ENCODE data around the gene SLC30A3. TPM values are rescaled to one million over a fixed set of nuclear protein-coding genes. Genes with fewer than 3 reads are reported as not detected.
"Not testable (repeated sequence)": the region's sequence is repeated elsewhere in the genome, so short reads cannot be mapped to it uniquely, and the experiment has no call there.

SLC30A3 gene, protein sequence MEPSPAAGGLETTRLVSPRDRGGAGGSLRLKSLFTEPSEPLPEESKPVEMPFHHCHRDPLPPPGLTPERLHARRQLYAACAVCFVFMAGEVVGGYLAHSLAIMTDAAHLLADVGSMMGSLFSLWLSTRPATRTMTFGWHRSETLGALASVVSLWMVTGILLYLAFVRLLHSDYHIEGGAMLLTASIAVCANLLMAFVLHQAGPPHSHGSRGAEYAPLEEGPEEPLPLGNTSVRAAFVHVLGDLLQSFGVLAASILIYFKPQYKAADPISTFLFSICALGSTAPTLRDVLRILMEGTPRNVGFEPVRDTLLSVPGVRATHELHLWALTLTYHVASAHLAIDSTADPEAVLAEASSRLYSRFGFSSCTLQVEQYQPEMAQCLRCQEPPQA
- polyA plus RNA-seq (2012; ENCODE audit: insufficient read depth, insufficient read length), result 15.5 TPM

DNA sequence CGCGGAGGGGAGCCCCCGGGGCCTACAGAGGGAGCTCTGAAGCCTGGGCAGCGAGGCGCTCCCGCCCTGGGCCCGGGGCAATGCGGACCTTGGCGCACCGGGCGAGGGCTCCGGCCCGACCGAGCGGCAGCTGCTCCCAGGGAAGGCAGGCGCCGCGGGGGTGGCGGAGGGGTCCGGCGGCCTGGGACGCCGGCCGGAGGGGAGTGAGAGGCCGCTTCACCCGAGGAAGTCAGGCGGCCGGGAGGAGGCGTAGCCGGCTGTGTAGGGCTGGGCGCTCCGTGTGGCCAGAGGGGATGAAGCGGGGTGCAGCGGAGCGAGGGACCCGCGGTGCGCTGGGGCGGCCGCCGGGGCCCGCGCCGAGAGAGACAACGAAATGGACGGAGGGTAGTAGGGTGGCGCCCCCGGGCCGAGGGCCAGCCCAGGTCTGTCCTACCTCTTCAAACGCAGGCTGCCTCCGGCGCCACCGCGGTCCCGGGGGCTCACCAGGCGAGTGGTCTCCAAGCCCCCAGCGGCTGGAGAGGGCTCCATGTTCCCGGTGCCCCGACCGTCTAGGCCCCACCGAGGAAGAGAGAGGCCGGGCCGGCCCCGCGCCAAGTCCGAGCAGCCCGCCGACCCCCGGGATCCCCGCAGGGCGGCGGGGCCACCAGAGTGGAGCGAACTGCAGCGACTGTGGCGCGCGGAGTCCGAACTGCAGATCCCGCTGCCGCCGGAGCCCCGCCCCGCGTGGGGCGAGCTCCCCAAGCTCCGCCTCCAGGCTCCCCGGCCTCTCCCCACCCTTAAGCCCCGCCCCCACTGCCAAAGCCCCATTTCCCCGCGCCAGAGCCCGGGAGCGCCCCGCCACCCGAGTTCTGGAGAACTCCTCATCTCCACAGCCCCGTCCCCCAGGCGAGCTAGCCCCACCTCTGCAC lies at the start of gene SLC30A3:
Gene SLC30A3 (minus strand): TSS at position 669 of the 908 bp plus-strand sequence. CDS start 141 bp downstream, at position 528.
- peak; percentile 38 for DNase-seq (ENCODE audit: low read depth, low spot score)

DNA sequence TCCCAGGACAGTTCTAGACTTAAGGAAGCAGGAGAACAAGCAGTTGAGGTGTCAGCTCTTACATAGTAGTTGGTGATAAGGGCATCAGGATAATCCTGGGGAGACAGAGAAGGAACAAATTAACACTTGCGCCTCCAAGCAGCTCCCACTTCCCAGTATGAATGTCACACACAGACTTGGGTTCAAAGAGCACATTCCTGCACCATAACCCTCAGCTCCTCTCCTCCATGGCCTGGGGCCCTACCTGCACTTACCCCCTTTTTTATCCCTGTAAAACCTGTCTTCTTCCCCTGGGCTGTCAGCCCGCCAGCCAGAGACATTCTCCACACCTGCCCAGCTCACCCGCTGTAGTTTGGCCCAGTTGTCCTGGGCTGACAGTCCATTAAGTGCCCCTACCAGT lies 49.3 kb upstream of the SLC30A3 start:
- no peak overlapping the region for H3K4me3 ChIP-seq (ENCODE audit: low read length)
- DNase-seq (ENCODE audit: low read depth, low spot score), result no peak

More for the DNA sequence above, at the start of gene SLC30A3:
- H3K4me3 ChIP-seq (ENCODE audit: low read length), result peak within 1 kb of the TSS; percentile 57

DNA sequence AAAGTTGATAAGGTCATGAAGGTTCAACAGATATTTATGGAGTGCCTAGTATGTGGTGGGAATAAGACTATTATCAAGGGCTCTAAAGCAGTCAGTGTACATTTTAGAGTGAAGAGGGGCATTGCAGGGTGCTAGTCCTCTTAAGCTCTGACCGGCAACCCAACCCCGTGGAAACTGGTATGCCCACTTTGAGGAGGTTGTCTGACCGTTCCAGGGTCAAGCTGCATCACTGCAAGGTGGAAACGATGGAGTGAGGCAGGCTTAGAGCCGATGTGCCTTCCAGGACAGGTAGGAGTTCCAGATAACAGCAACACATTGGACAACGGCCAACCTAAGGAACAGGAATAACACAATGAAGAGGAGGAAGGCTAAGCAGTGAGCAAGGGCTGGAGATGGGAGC lies 46.8 kb upstream of the SLC30A3 start:
- DNase-seq (ENCODE audit: low read depth, low spot score), result no peak
- H3K4me3 ChIP-seq (ENCODE audit: low read length), result no peak overlapping the region

DNA sequence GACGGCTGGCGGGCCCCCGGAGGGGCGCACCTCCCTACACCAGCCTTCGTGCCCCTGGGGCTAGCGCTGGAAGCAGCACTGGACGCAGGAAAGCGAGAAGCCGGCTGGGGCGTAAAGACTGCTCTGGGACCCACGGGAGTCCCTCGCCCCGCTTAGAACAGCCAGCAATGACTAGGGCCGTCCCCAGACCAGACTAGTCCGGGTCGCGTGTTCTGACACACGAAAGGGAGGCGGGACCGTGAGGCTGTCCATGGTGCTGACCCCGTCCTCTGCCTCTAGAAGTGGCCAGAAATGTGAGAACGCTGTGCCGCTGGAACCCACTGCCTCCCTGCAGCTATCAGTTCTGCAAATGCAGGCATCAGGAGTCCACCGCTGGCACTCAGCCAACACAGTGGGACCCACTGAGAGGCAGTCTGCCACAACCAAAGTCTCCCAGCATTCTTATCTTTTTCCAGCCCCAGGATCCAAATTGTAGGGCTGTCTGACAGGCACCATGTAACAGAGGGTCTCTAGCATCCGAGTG lies 45.6 kb upstream of the SLC30A3 start, which contains the start of gene UCN:
Gene UCN (minus strand): TSS at position 87 of the 523 bp plus-strand sequence. CDS start 550 bp downstream, outside the sequence.
- no peak for DNase-seq (ENCODE audit: low read depth, low spot score)
- no peak within 1 kb of the TSS for H3K4me3 ChIP-seq (ENCODE audit: low read length)

DNA sequence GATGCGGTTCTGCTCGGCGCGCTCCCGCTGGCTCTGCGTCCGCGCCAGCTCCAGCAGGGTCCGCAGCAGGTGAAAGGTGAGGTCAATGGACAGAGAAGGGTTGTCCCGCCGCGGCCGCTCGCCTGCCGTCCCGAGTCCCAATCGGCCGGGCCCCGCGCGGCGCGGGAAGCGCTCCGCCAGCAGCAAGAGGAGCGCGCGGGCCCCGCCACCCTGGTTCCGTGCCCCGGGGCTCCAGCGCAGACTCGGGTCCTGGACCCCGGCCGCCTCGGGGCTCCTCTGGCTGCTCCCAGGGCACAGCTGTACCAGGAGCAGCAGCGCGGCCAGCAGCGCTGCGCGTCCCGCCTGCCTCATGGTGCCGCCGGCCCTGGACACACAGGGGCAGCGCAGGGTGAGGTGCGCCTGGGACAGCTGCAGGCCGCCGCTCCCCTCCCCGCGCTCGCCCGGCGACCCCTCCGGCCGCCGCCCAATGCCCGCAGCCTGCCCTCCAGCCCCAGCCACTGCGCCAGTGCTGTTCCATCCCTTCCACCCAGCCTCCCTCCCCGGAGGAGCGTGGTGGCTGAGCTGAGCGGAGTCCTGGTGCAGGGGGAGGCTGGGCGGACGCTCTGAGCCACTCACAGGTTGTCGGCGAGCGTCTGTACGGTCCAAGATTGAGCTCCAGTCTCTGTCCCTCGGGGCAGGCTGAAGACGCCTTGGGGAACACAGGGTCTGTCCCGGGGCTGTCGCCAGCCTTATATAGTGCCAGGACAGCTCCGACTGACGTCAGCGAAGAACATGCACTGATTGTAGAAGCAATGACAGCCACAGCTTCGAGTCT lies 44.9 kb upstream of the SLC30A3 start:
- no peak for DNase-seq (ENCODE audit: low read depth, low spot score)
- no peak overlapping the region for H3K4me3 ChIP-seq (ENCODE audit: low read length)

DNA sequence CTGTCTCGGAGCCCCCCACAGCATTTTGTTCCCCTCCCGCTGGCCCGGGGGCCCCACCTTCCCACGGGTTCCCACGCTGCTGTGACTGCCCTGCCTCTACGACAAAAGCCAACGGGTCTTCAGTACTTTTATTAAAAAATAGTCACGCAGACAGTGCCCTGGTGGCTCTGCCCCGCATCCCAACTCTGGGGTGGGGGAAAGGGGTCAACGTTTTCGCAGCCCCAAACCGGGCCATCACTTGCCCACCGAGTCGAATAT lies 44.4 kb upstream of the SLC30A3 start:
- no peak overlapping the region for H3K4me3 ChIP-seq (ENCODE audit: low read length)
- no peak for DNase-seq (ENCODE audit: low read depth, low spot score)

DNA sequence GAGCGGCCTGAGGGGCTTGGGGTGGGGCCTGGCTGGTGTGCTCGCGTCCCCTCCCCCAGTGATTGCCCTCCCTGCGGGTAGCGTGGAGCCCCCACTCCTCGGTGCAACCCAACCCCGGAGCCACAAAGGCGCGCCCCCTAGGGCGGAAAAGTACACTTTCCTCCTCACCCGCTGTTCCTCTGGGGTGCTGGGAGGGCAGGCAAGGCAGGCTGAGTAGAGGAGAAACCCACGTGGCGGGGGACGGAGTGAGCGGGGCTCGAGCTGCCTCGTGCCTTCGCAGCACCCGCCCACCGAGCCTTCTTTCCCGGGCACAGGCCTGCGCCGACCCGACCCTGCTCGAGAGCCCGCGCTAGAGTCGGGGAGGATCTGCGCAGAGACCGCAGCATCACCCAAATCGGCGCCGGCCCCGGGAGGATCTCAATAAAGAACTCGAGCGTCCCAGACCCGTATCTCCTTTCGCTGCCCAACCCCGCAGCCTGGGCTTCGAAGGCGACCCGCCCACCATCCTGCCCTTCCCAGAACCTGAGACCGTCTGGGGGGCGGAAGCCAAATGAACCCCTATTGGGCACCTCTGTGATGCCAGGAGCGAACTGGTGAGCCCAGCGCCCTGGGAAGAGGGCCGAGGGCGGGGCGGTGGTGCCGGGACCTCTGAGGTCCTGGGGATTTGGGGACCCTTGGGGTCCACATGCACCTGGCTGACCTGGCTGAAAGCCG lies 43.9 kb upstream of the SLC30A3 start:
- DNase-seq (ENCODE audit: low read depth, low spot score), result no peak
- no peak overlapping the region for H3K4me3 ChIP-seq (ENCODE audit: low read length)

DNA sequence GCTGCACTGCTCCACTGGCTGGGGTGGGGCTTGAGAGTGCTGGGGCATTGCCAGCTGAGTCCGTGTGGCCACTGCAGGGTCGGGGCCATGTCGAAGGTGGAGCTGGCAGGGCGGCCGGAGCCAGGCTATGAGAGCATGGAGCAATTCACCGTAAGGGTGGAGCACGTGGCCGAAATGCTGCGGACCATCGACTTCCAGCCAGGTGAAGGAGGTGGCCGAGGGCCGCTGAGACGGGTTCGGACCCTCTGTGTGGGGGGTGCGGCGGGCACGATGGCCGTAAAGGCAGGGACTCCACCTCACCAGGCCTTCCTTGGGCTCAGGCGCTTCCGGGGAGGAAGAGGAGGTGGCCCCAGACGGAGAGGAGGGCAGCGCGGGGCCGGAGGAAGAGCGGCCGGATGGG lies 43.3 kb upstream of the SLC30A3 start:
- no peak for DNase-seq (ENCODE audit: low read depth, low spot score)
- no peak overlapping the region for H3K4me3 ChIP-seq (ENCODE audit: low read length)

DNA sequence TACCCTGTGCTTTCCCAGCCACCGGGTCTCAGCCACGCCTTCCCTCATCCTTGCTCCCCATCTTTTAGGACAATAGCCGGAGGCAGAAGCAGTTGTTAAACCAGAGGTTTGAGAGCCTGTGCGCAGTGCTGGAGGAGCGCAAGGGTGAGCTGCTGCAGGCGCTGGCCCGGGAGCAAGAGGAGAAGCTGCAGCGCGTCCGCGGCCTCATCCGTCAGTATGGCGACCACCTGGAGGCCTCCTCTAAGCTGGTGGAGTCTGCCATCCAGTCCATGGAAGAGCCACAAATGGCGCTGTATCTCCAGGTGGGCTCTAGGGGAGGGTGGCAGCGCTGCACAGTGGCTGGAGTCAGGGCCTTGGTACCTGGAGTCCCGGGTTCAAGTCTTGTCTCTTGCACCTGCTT lies 42.7 kb upstream of the SLC30A3 start:
- DNase-seq (ENCODE audit: low read depth, low spot score), result no peak

DNA sequence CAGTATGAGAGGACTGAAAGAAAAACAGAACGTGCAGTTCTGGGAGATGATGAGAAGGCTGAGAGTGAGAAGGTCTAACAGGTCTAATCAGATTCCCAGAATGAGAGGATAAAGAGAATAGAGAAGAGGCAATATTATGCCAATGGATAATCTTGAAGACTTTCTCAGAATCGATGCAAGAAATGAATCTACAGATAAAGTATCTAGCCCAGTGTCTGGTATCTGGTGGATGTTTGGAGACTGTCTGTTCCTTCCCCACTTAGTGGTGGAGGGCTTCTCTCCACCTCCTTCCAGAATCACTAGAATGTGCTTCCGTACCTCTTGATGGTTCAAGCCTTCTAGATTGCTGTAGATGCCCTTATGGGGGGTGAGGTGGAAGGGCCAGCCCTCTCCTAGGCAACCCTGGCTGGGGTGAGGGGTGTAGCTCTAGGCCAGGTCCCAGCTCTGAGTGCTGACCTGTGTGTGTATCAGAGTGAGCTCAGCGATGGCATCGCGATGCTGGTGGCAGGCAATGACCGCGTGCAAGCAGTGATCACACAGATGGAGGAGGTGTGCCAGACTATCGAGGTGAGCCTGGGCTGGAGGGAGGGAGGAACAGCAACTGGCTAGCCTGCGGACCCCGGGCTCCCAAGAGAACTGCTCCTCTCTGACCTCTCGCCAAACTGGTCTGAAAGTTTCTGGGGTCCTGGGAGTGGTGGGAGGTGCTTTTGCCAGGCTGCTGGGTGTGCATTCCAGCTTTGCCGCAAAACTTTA lies 41.8 kb upstream of the SLC30A3 start:
- no peak for DNase-seq (ENCODE audit: low read depth, low spot score)

More for the DNA sequence above, 42.7 kb upstream of the SLC30A3 start:
- no peak overlapping the region for H3K4me3 ChIP-seq (ENCODE audit: low read length)

DNA sequence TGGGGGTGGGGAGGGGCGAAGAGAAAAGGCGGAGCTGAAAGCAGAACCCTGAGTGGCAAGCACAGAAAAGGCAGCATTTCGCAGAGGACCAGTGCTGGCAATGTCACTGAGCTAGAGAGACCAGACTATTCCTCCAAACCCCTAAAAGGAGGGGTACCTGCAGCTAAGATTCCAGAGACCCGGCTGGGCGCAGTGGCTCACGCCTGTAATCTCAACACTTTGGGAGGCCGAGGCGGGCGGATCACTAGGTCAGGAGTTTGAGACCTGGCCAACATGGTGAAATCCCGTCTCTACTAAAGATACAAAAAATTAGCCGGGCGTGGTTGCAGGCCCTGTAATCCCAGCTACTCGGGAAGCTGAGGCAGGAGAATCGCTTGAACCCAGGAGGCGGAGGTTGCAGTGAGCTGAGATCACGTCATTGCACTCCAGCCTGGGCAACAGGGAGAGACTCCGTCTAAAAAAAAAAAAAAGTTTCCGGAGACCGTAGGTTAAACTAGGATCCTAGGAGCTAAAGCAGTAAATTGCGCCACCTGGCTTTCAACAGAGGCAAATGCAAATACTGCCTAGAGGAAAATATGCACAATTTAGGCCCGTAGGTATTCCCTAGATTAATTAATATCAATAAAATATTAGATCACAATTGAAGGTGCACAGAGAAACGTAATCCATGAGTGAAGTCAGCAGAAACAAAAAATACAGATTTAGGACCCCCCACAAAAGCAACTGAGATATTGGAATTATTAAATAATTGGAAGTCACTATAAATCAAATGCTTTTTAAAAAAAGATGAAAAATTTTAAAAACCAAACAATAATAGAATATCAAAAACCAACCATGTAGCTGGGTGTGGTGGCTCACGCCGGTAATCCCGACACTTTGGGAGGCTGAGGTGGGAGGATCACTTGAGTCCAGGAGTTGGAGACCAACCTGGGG lies 40.5 kb upstream of the SLC30A3 start:
- peak overlapping the region; percentile 32 for H3K4me3 ChIP-seq (ENCODE audit: low read length)
- peak; percentile 69 for DNase-seq (ENCODE audit: low read depth, low spot score)

More for the DNA sequence above, 41.8 kb upstream of the SLC30A3 start:
- no peak overlapping the region for H3K4me3 ChIP-seq (ENCODE audit: low read length)

DNA sequence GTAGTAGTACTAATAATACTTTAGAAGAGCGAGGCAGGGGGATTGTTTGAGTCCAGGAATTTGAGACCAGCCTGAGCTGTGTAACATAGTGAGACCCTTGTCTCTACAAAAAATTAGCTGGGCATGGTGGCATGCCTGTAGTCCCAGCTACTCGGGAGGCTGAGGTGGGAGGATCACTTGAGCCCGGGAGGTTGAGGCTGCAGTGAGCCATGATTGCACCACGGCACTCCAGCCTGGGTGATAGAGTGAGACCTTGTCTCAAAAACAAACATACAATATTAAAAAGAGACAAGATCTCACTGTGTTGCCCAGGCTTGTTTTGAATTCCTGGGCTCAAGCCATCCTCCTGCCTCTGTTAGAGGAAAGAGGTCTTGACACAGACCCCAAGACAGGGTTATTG lies 37.8 kb upstream of the SLC30A3 start:
- not testable (repeated sequence) for H3K4me3 ChIP-seq (ENCODE audit: low read length); DNase-seq (ENCODE audit: low read depth, low spot score)

DNA sequence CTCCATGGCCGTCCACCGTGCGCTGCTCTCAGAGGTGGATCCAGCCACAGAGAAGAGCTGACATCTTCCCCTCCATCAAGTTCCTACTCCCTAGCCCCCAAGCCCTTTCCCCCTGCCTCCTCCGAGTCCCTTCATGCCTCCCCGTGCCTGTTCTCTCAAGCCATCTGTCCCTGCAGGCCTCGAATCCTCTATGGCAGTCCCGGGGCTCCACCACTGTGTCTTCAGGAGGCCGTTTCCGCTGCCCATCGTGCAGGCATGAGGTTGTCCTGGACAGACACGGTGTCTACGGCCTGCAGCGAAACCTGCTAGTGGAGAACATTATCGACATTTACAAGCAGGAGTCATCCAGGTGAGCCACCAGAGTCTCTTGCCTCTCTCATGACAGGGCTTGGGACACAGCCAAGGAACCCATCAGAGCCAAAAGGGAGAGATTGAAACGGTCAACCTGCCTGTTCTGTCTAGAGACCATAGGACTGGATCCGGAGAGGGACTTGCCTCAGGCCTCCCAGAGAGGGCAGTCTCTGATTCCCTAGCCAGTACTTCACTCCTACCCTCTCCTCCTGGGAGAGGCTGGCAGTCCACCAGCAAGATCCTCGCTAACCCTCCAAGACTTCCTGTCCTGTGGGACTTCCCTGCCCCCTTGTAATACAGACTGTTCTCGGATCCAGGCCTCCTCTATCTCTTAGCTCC lies 35.7 kb upstream of the SLC30A3 start:
- H3K4me3 ChIP-seq (ENCODE audit: low read length), result no peak overlapping the region
- DNase-seq (ENCODE audit: low read depth, low spot score), result no peak

DNA sequence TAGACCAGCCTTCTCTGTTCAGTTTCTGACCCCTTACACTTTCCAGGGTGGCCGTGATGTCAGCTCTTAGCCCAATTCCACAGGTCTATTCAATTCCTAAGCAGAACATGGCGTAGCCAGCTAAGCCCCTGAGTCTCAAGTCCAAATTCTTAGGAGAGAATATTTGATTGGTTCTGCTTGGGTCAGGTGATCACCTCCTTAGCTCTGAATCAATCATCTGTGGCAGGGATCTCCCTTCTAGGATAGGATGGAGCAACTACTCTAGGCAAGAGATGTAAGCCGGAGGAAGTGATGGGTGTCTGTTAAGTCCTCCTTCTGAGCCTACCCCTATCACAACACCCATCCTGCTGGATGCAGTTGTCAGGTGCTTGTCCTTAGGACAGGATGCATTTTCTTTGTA lies 34.3 kb upstream of the SLC30A3 start:
- no peak for DNase-seq (ENCODE audit: low read depth, low spot score)
- no peak overlapping the region for H3K4me3 ChIP-seq (ENCODE audit: low read length)

DNA sequence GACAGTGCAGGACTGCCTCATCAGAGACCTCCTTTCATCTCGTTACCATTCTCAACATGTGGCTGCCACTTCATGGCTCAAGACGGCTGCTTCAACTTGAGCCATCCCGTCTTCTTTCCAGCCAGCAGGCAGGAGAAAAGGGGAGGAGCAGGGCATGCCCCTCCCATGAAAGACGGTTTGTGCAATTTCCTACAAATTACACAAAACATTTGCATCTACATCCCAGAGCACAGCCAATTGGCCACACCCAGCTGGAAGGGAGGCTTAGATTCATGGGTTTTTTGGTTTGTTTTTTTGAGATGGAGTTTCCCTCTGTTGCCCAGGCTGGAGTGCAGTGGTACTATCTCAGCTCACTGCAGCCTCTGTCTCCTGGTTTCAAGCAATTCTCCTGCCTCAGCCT lies 33.6 kb upstream of the SLC30A3 start:
- H3K4me3 ChIP-seq (ENCODE audit: low read length), result no peak overlapping the region
- DNase-seq (ENCODE audit: low read depth, low spot score), result no peak

DNA sequence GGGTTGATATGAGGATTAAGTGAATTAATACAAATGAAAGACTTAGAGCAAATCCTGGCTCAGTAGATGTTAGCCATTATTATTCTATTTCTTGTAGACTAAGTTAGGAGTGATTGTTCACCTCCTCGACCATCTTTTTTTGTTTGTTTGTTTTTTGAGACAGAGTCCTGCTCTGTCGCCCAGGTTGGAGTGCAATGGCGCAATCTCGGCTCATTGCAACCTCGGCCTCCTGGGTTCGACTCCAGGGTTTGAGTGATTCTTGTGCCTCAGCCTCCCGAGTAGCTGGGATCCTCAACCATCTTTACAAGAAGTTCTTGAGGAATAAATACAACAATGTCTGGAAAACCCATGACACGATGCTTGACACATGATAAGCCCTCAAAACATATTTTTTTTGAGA lies 32.1 kb upstream of the SLC30A3 start:
- no peak for DNase-seq (ENCODE audit: low read depth, low spot score)
- no peak overlapping the region for H3K4me3 ChIP-seq (ENCODE audit: low read length)

All from Jurkat, Clone E6-1 (cell line).